ENCODE measurements around the gene CUEDC1.

The CUEDC1 gene

DNA sequence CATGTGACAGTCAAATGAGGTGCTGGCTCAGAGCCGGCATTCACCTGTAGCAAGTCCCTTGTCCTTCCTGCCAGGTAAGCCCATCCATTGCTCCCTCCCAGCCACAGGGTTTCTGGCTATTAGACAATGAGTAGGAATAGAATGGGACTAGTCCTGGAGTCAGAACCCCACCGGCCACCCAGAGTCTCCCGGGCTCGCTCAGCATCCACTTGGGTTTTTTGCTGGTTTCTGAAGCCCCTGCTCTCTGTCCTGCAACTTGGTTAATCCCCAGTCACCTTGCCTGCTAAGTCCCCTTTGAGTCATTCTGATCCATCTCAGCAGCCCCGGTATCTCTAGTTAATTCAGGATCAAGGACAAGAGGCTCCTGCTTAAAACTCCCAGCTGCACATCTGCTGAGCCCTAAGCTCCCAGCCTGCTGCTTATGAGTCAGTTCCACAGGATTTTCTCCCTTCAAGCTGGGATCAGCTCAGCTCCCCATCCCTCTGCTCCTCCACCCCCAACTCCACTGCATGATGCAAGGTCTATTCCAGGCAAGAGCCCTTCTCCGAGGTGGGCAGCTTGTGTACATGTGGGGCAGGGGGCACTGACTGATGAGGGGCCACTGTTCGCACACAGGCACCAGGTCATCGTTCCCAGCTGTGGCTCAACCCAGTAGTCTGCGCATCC lies 85.5 kb downstream of the CUEDC1 start:
- Mint-ChIP-seq H3K36me3 (ENCODE audit: insufficient read depth) (peaks cover 3% of the 10 kb centered on the region), H3K27ac (no peak overlapping the region), H3K4me3 (no peak overlapping the region), H3K4me1 (ENCODE audit: low read depth in 2 of 2) (peaks cover 0 to 4% of the 10 kb centered on the region in 2 donors), H3K27me3 (peaks cover 32 to 61% of the 10 kb centered on the region in 2 donors), H3K9me3 (no peaks in the 10 kb centered on the region)
- DNase-seq, result no peak
- ATAC-seq (replicated peaks), result no peak

DNA sequence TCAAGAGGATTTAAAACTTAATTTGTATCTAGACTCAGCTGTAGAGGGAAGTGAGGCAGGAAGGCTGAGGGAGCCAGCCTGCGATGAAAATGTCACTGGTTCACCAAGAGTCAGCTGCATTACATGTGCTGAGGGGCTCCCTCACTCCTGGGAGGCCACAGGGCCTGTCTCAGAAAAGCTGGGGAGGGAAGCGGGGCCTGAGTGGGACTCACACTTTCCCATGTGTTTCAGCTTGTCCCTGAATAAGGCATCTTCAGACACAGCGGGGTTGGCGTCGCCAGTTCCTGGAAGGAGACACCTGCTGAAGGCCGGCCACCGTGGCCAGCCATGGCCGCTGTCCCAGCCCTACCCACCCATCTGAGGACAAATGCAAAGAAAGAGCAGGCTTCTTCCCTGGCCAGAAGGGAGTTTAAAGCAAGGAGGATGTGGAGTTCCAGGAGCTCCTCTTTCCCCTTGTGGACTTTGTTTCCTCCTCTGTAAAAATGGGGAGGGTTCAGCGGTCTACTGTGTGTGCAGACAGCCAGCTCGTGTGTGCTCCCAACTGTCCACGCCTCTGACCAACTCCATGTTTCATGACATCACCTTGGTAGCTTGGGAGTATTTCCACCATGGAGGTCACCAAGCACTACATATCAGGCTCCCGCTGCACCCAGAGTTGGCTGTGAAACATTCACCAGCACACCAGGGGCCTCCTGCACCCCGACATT lies 86.1 kb downstream of the CUEDC1 start:
- H3K27me3 Mint-ChIP-seq, result peaks cover 34 to 62% of the 10 kb centered on the region in 2 donors
- H3K9me3 Mint-ChIP-seq, result no peaks in the 10 kb centered on the region
- H3K36me3 Mint-ChIP-seq (ENCODE audit: insufficient read depth), result peaks cover 3% of the 10 kb centered on the region
- H3K27ac Mint-ChIP-seq, result no peak overlapping the region
- no peak for DNase-seq
- H3K4me3 Mint-ChIP-seq, result no peak overlapping the region
- no peak for ATAC-seq (replicated peaks)
- H3K4me1 Mint-ChIP-seq (ENCODE audit: low read depth in 2 of 2), result peaks cover 0 to 3% of the 10 kb centered on the region in 2 donors

DNA sequence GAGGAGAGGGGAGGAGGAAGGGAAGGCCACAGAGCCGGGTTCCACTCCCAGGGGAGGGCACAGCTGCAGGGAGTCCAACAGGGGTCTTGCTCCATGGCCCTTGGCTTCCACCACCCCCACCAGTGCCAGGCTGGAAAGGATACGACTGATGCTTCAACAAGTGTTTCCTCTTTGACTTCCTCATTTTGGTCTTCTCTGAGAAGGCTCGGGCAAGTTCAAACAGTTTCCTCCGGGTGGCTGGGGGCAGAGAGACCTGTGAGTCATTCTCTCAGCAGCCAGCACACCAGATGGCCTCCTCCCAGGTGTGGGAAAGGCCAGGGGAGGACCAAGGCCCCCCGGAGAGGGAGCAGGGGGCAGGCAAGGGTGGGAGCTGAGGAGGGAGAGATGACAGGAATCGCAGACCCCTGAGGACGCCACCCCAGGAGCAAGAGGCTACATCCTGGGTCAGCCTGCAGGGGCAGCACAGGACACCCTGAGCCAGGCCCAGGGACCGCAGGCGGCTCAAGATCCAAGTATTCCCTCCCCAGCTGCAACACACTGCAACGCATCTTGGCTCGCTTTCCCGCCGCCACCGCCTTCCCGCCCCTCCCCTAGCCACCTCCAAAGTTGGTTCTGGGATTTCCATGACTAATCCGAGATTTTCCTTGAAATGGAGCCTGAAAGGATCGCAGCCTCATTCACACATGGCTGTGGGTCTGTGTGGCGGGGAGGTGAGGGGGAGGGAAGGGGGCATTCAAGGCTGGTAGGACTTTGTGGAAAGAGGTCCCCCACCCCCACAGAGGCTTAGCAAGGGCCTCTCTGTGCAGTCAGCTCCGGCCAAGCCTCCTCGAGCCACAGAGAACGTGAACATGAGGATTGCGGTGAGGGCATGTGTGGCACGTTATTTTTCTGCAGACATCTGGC lies 87.0 kb downstream of the CUEDC1 start:
- DNase-seq, result no peak
- H3K27me3 Mint-ChIP-seq, result peaks cover 33 to 62% of the 10 kb centered on the region in 2 donors
- peak overlapping the region in 1 of 2 donors; percentile 26 for H3K27ac Mint-ChIP-seq

GRCh38 chr17:57867126-57867525 lies 88.1 kb downstream of the CUEDC1 start:
- Mint-ChIP-seq H3K36me3 (ENCODE audit: insufficient read depth) (peaks cover 3% of the 10 kb centered on the region), H3K9me3 (no peaks in the 10 kb centered on the region), H3K27ac (no peak overlapping the region), H3K4me3 (no peak overlapping the region), H3K27me3 (peaks cover 37 to 62% of the 10 kb centered on the region in 2 donors), H3K4me1 (ENCODE audit: low read depth in 2 of 2) (no peaks in the 10 kb centered on the region)
- no peak for DNase-seq
- ATAC-seq (replicated peaks), result no peak

More for the DNA sequence above, 87.0 kb downstream of the CUEDC1 start:
- ATAC-seq (replicated peaks), result peak; percentile 37
- Mint-ChIP-seq H3K9me3 (no peaks in the 10 kb centered on the region), H3K4me1 (ENCODE audit: low read depth in 2 of 2) (no peaks in the 10 kb centered on the region), H3K4me3 (no peak overlapping the region), H3K36me3 (ENCODE audit: insufficient read depth) (peaks cover 3% of the 10 kb centered on the region)

GRCh38 chr17:57866723-57867122 lies 88.5 kb downstream of the CUEDC1 start:
- peaks cover 3% of the 10 kb centered on the region for H3K36me3 Mint-ChIP-seq (ENCODE audit: insufficient read depth)
- no peaks in the 10 kb centered on the region for H3K4me1 Mint-ChIP-seq (ENCODE audit: low read depth in 2 of 2)
- peaks cover 33 to 59% of the 10 kb centered on the region in 2 donors for H3K27me3 Mint-ChIP-seq
- no peak overlapping the region for H3K27ac Mint-ChIP-seq
- no peak for DNase-seq
- H3K9me3 Mint-ChIP-seq, result no peaks in the 10 kb centered on the region
- ATAC-seq (replicated peaks), result no peak
- no peak overlapping the region for H3K4me3 Mint-ChIP-seq

DNA sequence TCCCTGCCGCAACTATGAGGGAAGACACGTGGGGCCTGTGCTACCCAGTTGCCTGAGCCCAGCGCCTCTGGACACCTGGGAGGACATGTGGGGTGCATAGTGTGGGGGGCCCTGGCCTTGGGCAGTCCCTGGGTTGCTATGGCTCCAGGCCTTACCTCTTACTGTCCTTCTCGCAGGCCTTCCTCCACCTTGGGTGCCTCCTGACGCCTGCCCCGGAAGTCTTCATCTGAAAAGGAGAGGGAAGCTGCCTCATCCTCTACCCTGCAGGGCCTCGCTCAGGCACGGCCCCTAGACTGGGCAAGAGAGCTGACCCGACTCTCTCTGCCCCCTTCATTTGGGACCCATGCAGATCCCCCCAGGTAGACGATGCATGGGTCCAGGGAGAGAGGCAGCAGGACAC lies 88.9 kb downstream of the CUEDC1 start:
- Mint-ChIP-seq H3K4me3 (no peak overlapping the region), H3K4me1 (ENCODE audit: low read depth in 2 of 2) (peaks cover under 1% of the 10 kb centered on the region in 2 donors), H3K36me3 (ENCODE audit: insufficient read depth) (peaks cover 3% of the 10 kb centered on the region), H3K27me3 (peaks cover 33 to 59% of the 10 kb centered on the region in 2 donors), H3K27ac (no peak overlapping the region), H3K9me3 (no peaks in the 10 kb centered on the region)
- ATAC-seq (replicated peaks) (no peak), DNase-seq (no peak)

- Mint-ChIP-seq H3K4me1 (ENCODE audit: low read depth in 2 of 2) (peaks cover 9 to 10% of the 10 kb centered on the region in 2 donors), H3K36me3 (ENCODE audit: insufficient read depth) (no peaks in the 10 kb centered on the region), H3K27me3 (peaks cover 36 to 62% of the 10 kb centered on the region in 2 donors), H3K9me3 (no peaks in the 10 kb centered on the region), H3K4me3 (no peak overlapping the region), H3K27ac (no peak overlapping the region)
- ATAC-seq (replicated peaks), result no peak
- no peak for DNase-seq
Observed at GRCh38 chr17:57864273-57864672, 90.9 kb downstream of the CUEDC1 start.

DNA sequence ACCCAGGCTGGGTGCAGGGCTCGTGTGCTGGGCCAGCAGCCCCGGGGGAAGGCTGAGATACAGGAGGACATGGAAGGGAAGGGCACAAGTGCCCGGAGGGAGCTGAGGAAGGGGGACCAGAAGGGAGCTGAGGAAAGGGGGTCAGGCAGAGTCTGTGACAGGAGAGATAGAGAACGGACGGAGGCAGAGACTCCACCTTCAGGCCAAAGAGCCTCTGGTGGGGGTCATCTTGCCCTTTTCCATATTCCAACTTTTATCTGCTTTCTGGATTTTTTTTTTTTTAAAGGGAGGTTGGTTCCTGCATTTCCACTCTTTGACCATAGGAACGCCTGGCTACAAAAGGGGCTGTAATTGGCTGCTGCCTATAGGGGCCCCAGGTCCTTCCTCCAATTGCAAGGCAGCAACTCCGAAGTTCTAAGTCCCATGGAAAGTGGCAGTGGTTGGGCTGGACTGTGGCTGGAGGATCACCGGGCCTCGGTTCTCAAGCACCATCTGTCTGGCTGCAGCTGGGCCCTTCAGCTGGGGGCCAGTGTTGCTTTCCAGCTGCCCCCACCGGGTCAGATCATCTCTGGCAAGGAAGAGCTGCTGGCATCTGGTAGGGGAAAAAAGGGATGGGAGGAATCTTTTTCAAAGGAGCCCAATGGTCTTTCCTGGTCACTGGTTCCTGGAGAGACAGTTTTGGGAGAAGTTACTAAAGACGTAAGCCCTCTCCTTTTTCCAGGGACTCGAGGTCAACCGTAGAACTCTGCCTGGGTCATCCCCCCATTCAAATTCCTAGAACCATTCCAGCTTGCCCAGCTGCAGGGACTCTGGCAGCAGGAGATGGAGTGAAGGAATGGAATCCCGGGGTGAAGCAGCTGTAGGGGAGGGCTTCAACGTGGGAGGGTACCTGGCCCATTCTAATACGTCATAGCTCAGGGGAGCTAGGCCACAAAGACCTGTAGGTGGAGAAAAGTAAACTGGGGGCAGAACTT lies 92.2 kb downstream of the CUEDC1 start:
- ATAC-seq (replicated peaks) (no peak), DNase-seq (no peak)
- peaks cover 48 to 73% of the 10 kb centered on the region in 2 donors for H3K27me3 Mint-ChIP-seq
- H3K27ac Mint-ChIP-seq, result no peak overlapping the region
- H3K9me3 Mint-ChIP-seq, result no peaks in the 10 kb centered on the region
- H3K36me3 Mint-ChIP-seq (ENCODE audit: insufficient read depth), result no peaks in the 10 kb centered on the region
- H3K4me1 Mint-ChIP-seq (ENCODE audit: low read depth in 2 of 2), result peaks cover 9 to 10% of the 10 kb centered on the region in 2 donors
- H3K4me3 Mint-ChIP-seq, result no peak overlapping the region

DNA sequence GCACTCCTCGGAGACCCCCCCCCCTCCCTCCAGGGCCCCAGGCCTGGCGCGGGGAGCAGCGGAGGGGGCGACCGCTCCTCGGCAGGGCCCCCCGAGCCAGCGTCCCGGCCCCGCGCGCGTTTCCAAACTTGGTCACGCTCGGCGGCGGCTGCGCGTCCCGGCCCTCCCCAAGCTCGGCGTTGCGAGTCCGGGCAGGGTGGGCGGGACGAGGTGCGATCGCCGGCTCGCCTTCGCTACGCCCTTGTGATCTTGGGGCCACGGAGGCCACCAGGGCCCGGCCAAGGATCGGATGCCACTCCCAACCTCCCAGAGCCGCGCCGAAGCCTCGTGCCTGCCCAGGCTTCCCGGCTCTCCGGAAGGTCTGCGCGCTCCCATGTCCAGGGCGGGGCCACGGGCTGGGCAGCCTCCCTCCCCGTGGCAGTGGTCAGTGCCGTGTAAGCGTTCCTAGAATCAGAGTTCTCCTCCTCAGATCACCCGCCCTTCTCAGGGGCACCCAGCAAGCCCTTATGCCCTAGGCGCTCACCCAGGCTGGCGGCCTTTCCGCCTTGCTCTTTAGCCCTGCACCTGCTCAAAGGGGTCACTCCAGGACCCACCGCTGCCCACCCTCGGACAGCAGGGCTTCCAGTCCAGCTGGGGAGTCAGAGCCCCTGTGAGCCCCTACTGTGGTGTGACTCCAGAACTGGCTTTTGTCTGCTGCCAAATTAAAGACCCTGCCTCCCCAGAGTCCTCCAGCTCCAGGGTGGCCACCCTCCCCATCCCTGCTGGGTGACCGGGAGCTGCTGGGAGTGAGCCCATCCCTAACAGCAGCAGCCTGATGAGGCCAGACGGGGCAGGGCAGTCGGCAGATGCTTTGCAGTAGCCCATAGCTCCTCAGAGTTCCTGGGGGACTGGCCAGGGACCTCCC lies 93.2 kb downstream of the CUEDC1 start:
- peaks cover 48 to 66% of the 10 kb centered on the region in 2 donors for H3K27me3 Mint-ChIP-seq
- peak overlapping the region in 1 of 2 donors; percentile 10 for H3K4me3 Mint-ChIP-seq
- peaks cover 9 to 10% of the 10 kb centered on the region in 2 donors for H3K4me1 Mint-ChIP-seq (ENCODE audit: low read depth in 2 of 2)
- no peak overlapping the region for H3K27ac Mint-ChIP-seq
- DNase-seq, result no peak
- no peaks in the 10 kb centered on the region for H3K36me3 Mint-ChIP-seq (ENCODE audit: insufficient read depth)
- H3K9me3 Mint-ChIP-seq, result no peaks in the 10 kb centered on the region
- ATAC-seq (replicated peaks), result no peak

DNA sequence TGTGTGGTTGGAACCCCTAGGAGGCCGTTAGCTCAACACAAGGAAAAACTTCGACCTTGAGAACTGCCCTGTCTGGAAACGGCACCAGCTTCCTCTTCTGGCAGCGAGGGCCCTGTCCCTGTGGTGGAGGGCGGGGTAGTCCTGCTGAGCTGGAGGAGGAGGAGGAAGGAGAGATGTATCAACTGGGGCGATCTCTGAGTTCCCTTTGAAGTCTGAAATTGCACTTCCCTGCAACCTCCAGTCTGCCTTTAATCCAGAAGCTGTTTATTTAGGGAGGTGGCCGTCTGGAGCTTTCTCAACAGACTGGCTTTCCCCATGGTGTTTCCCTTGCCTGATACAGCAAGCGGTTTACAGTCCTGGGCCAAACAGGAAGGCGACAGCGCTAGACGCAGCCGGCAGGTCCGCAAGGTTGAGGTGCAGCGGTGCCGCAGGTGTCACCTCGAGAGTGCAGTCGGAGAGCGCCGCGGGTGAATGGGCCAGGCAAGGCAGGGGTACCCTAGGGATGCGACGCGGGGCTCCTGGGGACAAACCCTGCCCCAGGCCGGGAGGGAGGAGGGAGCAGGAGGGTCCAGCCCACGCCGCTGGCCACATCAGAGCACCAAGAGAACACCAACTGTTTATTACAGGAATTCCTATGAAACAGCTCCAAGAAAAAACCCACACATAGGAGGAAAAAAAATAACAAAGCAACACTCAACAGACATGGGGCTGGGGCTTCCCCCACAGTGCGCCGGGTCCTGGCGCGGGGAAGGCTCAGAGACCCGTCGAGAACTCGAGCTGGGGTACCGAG lies 94.0 kb downstream of the CUEDC1 start:
- Mint-ChIP-seq H3K9me3 (no peaks in the 10 kb centered on the region), H3K27me3 (peaks cover 48 to 66% of the 10 kb centered on the region in 2 donors), H3K4me3 (peak overlapping the region; percentile 69 to 74), H3K4me1 (ENCODE audit: low read depth in 2 of 2) (peaks cover 9 to 10% of the 10 kb centered on the region in 2 donors), H3K27ac (peak overlapping the region in 1 of 2 donors; percentile 54), H3K36me3 (ENCODE audit: insufficient read depth) (no peaks in the 10 kb centered on the region)
- ATAC-seq (replicated peaks) (peak; percentile 88), DNase-seq (peak; percentile 30 to 36 (median 34))

- H3K36me3 Mint-ChIP-seq (ENCODE audit: insufficient read depth), result no peaks in the 10 kb centered on the region
- peaks cover 48 to 66% of the 10 kb centered on the region in 2 donors for H3K27me3 Mint-ChIP-seq
- H3K9me3 Mint-ChIP-seq, result no peaks in the 10 kb centered on the region
- H3K4me3 Mint-ChIP-seq, result peak overlapping the region; percentile 69 to 74
- DNase-seq (no peak), ATAC-seq (replicated peaks) (no peak)
- no peak overlapping the region for H3K27ac Mint-ChIP-seq
- H3K4me1 Mint-ChIP-seq (ENCODE audit: low read depth in 2 of 2), result peaks cover 9 to 10% of the 10 kb centered on the region in 2 donors
Observed at GRCh38 chr17:57860414-57860999, 94.7 kb downstream of the CUEDC1 start.

Data from effector memory CD8-positive, alpha-beta T cell (primary cell).